HEK293 (cell line): ENCODE measurements around the gene SLIT2.

Experiments used
- FEZF1 ChIP-seq: fragments of 450-650 bp; formaldehyde crosslinking; IDR thresholded peaks from 2 replicates; pipeline ENCODE4 v1.5.1; 2016; ENCODE audit warnings: missing biosample characterization, missing genetic modification characterization
- GLIS2 ChIP-seq: fragments of 450-650 bp; formaldehyde crosslinking; IDR thresholded peaks from 2 replicates; pipeline ENCODE4 v1.5.1; 2016; ENCODE audit warnings: missing biosample characterization, missing genetic modification characterization
- HOXA7 ChIP-seq: sonication (generic); formaldehyde crosslinking; IDR thresholded peaks from 2 replicates; pipeline ENCODE4 v1.8.1; 2022; ENCODE audit warnings: missing genetic modification reagents, borderline replicate concordance
- KLF17 ChIP-seq: fragments of 450-650 bp; formaldehyde crosslinking; IDR thresholded peaks from 2 replicates; pipeline ENCODE4 v1.5.1; 2016; ENCODE audit warnings: missing biosample characterization, missing genetic modification characterization
- KLF8 ChIP-seq: fragments of 450-650 bp; formaldehyde crosslinking; IDR thresholded peaks from 2 replicates; pipeline ENCODE4 v1.5.1; 2016; ENCODE audit warnings: missing biosample characterization, missing genetic modification characterization
- KLF9 ChIP-seq: fragments of 450-650 bp; formaldehyde crosslinking; IDR thresholded peaks from 2 replicates; pipeline ENCODE4 v1.5.1; 2016; ENCODE audit warnings: missing biosample characterization, missing genetic modification characterization, low read depth
- MEIS1 ChIP-seq: sonication (generic); formaldehyde crosslinking; IDR thresholded peaks from 2 replicates; pipeline ENCODE4 v1.8.1; 2022; ENCODE audit warnings: missing genetic modification reagents, mild to moderate bottlenecking, borderline replicate concordance
- OSR2 ChIP-seq: fragments of 450-650 bp; formaldehyde crosslinking; IDR thresholded peaks from 2 replicates; pipeline ENCODE4 v1.5.1; 2016; ENCODE audit warnings: missing biosample characterization, missing genetic modification characterization
- PRDM1 ChIP-seq: fragments of 450-650 bp; formaldehyde crosslinking; IDR thresholded peaks from 2 replicates; pipeline ENCODE4; 2016; ENCODE audit warnings: missing biosample characterization, missing genetic modification characterization
- SCRT2 ChIP-seq: fragments of 450-650 bp; formaldehyde crosslinking; IDR thresholded peaks from 2 replicates; pipeline ENCODE4 v1.5.1; 2016; ENCODE audit warnings: missing biosample characterization, missing genetic modification characterization
- SP7 ChIP-seq: fragments of 450-650 bp; formaldehyde crosslinking; IDR thresholded peaks from 2 replicates; pipeline ENCODE4 v1.5.1; 2016; ENCODE audit warnings: missing biosample characterization, missing genetic modification characterization
- TRIM28 ChIP-seq: IDR thresholded peaks from 2 replicates; pipeline ENCODE4 v1.6.1; 2011; ENCODE audit warnings: low read length, control low read depth, borderline replicate concordance
- YY1 ChIP-seq: fragments of 450-650 bp; formaldehyde crosslinking; IDR thresholded peaks from 2 replicates; pipeline ENCODE4 v1.5.1; 2018; ENCODE audit warnings: missing biosample characterization, missing genetic modification characterization
- ZBTB1 ChIP-seq: fragments of 450-650 bp; formaldehyde crosslinking; IDR thresholded peaks from 2 replicates; pipeline ENCODE4 v1.5.1; 2016; ENCODE audit warnings: missing biosample characterization, missing genetic modification characterization
- ZBTB20 ChIP-seq: fragments of 450-650 bp; formaldehyde crosslinking; IDR thresholded peaks from 2 replicates; pipeline ENCODE4 v1.5.1; 2016; ENCODE audit warnings: missing biosample characterization, missing genetic modification characterization
- ZBTB48 ChIP-seq: fragments of 450-650 bp; formaldehyde crosslinking; IDR thresholded peaks from 2 replicates; pipeline ENCODE4 v1.5.1; 2016; ENCODE audit warnings: missing biosample characterization, missing genetic modification characterization
- ZFP37 ChIP-seq: fragments of 450-650 bp; formaldehyde crosslinking; IDR thresholded peaks from 2 replicates; pipeline ENCODE4 v1.5.1; 2016; ENCODE audit warnings: missing biosample characterization, missing genetic modification characterization
- ZNF10 ChIP-seq: fragments of 450-650 bp; formaldehyde crosslinking; IDR thresholded peaks from 2 replicates; pipeline ENCODE4 v1.5.1; 2017; ENCODE audit warnings: missing biosample characterization, missing genetic modification characterization
- ZNF112 ChIP-seq: fragments of 450-650 bp; formaldehyde crosslinking; IDR thresholded peaks from 2 replicates; pipeline ENCODE4 v1.5.0; 2017; ENCODE audit warnings: missing biosample characterization, missing genetic modification characterization
- ZNF132 ChIP-seq: fragments of 450-650 bp; formaldehyde crosslinking; IDR thresholded peaks from 2 replicates; pipeline ENCODE4 v1.5.1; 2017; ENCODE audit warnings: missing biosample characterization, missing genetic modification characterization, borderline replicate concordance
- ZNF138 ChIP-seq: fragments of 450-650 bp; formaldehyde crosslinking; IDR thresholded peaks from 2 replicates; pipeline ENCODE4 v1.5.1; 2016; ENCODE audit warnings: missing biosample characterization, missing genetic modification characterization, borderline replicate concordance
- ZNF155 ChIP-seq: fragments of 450-650 bp; formaldehyde crosslinking; IDR thresholded peaks from 2 replicates; pipeline ENCODE4 v1.5.1; 2016; ENCODE audit warnings: missing biosample characterization, missing genetic modification characterization
- ZNF175 ChIP-seq: fragments of 450-650 bp; formaldehyde crosslinking; IDR thresholded peaks from 2 replicates; pipeline ENCODE4 v1.5.1; 2016; ENCODE audit warnings: missing biosample characterization, missing genetic modification characterization
- ZNF2 ChIP-seq: fragments of 450-650 bp; formaldehyde crosslinking; IDR thresholded peaks from 2 replicates; pipeline ENCODE4 v1.5.1; 2016; ENCODE audit warnings: missing biosample characterization, missing genetic modification characterization
- ZNF239 ChIP-seq: fragments of 450-650 bp; formaldehyde crosslinking; IDR thresholded peaks from 2 replicates; pipeline ENCODE4 v1.5.1; 2016; ENCODE audit warnings: missing biosample characterization, missing genetic modification characterization
- ZNF292 ChIP-seq: fragments of 450-650 bp; formaldehyde crosslinking; IDR thresholded peaks from 2 replicates; pipeline ENCODE4 v1.5.1; 2016; ENCODE audit warnings: low read depth, missing biosample characterization, missing genetic modification characterization, borderline replicate concordance
- ZNF311 ChIP-seq: fragments of 450-650 bp; formaldehyde crosslinking; IDR thresholded peaks from 2 replicates; pipeline ENCODE4 v1.5.1; 2017; ENCODE audit warnings: missing biosample characterization, missing genetic modification characterization, borderline replicate concordance
- ZNF391 ChIP-seq: fragments of 450-650 bp; formaldehyde crosslinking; IDR thresholded peaks from 2 replicates; pipeline ENCODE4 v1.5.1; 2016; ENCODE audit warnings: low read depth, missing biosample characterization, missing genetic modification characterization, borderline replicate concordance
- ZNF416 ChIP-seq: fragments of 450-650 bp; formaldehyde crosslinking; IDR thresholded peaks from 2 replicates; pipeline ENCODE4 v1.5.1; 2016; ENCODE audit warnings: missing biosample characterization, missing genetic modification characterization
- ZNF521 ChIP-seq: fragments of 450-650 bp; formaldehyde crosslinking; IDR thresholded peaks from 2 replicates; pipeline ENCODE4 v1.5.1; 2017; ENCODE audit warnings: missing biosample characterization, mild to moderate bottlenecking, missing genetic modification characterization
- ZNF555 ChIP-seq: fragments of 450-650 bp; formaldehyde crosslinking; conservative IDR thresholded peaks from 2 replicates; pipeline ENCODE4 v1.5.1; 2017; ENCODE audit warnings: missing biosample characterization, mild to moderate bottlenecking, missing genetic modification characterization, inconsistent platforms
- ZNF561 ChIP-seq: fragments of 450-650 bp; IDR thresholded peaks from 2 replicates; pipeline ENCODE4 v1.5.1; 2018; ENCODE audit warnings: missing biosample characterization, missing genetic modification characterization, borderline replicate concordance
- ZNF600 ChIP-seq: fragments of 450-650 bp; formaldehyde crosslinking; IDR thresholded peaks from 2 replicates; pipeline ENCODE4 v1.5.1; 2016; ENCODE audit warnings: missing biosample characterization, missing genetic modification characterization
- ZNF664 ChIP-seq: fragments of 450-650 bp; formaldehyde crosslinking; IDR thresholded peaks from 2 replicates; pipeline ENCODE4 v1.5.1; 2016; ENCODE audit warnings: missing biosample characterization, missing genetic modification characterization
- ZNF768 ChIP-seq: fragments of 450-650 bp; formaldehyde crosslinking; IDR thresholded peaks from 2 replicates; pipeline ENCODE4 v1.5.1; 2018; ENCODE audit warnings: missing biosample characterization, mild to moderate bottlenecking, missing genetic modification characterization
- TF ChIP-seq, protein P1 (sequence below): fragments of 450-650 bp; formaldehyde crosslinking; IDR thresholded peaks from 2 replicates; pipeline ENCODE4 v1.5.1; 2016; ENCODE audit warnings: missing biosample characterization, missing genetic modification characterization
- TF ChIP-seq, protein P2 (sequence below): fragments of 450-650 bp; formaldehyde crosslinking; IDR thresholded peaks from 2 replicates; pipeline ENCODE4 v1.5.1; 2016; ENCODE audit warnings: missing biosample characterization, missing genetic modification characterization
- TF ChIP-seq, protein P3 (sequence below): sonication (generic); formaldehyde crosslinking; IDR thresholded peaks from 2 replicates; pipeline ENCODE4 v1.8.1; 2022; ENCODE audit warnings: mild to moderate bottlenecking, moderate library complexity, missing genetic modification reagents
- TF ChIP-seq, protein P4 (sequence below): fragments of 450-650 bp; formaldehyde crosslinking; IDR thresholded peaks from 2 replicates; pipeline ENCODE4; 2016; ENCODE audit warnings: missing biosample characterization, missing genetic modification characterization

The SLIT2 gene

DNA sequence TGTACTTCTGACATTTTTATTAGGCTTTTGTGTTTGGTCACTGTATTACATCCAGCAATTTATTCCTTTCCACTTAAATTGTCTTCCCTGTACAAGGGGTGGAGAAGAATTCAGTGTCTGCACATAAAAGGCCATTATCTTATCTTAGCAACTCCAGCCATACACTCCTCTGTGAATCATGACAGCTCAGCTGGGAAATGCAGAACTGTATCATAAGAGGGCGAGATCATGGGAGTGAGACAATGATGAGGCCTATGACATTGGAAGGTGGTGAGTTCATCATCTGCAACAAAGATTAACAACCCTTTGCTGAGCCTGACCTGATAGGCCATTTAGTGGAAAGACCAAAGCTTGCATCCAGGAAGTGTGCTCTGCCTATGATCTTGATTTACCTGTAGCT, 33.3 kb downstream of the SLIT2 start (continued):
- peak; percentile 58; the same call in 1 of the 2 replicates for TF ChIP-seq OSR2 (tag by site-specific recombination)
- TF ChIP-seq ZBTB1 (tag by site-specific recombination): no peak
- no peak for TF ChIP-seq ZNF175 (tag by site-specific recombination)
- TF ChIP-seq ZNF112 (tag by site-specific recombination): no peak
- TF ChIP-seq ZNF555 (tag by site-specific recombination): no peak
- no peak for TF ChIP-seq ZNF521 (tag by site-specific recombination)
- no peak for TF ChIP-seq ZNF664
- no peak for TF ChIP-seq ZFP37 (tag by site-specific recombination)
- TF ChIP-seq ZNF600: peak; percentile 89
- no peak for TF ChIP-seq HOXA7
- TF ChIP-seq ZNF768 (tag by site-specific recombination): no peak
- TF ChIP-seq ZNF239 (tag by site-specific recombination): no peak
- TF ChIP-seq ZNF138 (tag by site-specific recombination): no peak
- no peak for TF ChIP-seq KLF9 (tag by site-specific recombination)
- TF ChIP-seq, protein P1, sequence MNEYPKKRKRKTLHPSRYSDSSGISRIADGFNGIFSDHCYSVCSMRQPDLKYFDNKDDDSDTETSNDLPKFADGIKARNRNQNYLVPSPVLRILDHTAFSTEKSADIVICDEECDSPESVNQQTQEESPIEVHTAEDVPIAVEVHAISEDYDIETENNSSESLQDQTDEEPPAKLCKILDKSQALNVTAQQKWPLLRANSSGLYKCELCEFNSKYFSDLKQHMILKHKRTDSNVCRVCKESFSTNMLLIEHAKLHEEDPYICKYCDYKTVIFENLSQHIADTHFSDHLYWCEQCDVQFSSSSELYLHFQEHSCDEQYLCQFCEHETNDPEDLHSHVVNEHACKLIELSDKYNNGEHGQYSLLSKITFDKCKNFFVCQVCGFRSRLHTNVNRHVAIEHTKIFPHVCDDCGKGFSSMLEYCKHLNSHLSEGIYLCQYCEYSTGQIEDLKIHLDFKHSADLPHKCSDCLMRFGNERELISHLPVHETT: no peak; the same call in none of the 2 replicates
- no peak for TF ChIP-seq ZNF132 (tag by site-specific recombination)
- no peak for TF ChIP-seq YY1 (tag by site-specific recombination)
- TF ChIP-seq ZNF2: no peak
- no peak for TF ChIP-seq MEIS1 (CRISPR knock-in tag)
- TF ChIP-seq, protein P2, sequence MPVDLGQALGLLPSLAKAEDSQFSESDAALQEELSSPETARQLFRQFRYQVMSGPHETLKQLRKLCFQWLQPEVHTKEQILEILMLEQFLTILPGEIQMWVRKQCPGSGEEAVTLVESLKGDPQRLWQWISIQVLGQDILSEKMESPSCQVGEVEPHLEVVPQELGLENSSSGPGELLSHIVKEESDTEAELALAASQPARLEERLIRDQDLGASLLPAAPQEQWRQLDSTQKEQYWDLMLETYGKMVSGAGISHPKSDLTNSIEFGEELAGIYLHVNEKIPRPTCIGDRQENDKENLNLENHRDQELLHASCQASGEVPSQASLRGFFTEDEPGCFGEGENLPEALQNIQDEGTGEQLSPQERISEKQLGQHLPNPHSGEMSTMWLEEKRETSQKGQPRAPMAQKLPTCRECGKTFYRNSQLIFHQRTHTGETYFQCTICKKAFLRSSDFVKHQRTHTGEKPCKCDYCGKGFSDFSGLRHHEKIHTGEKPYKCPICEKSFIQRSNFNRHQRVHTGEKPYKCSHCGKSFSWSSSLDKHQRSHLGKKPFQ (tag by site-specific recombination): no peak
- no peak for TF ChIP-seq ZBTB20
- TF ChIP-seq KLF8 (tag by site-specific recombination): peak; percentile 77
- TF ChIP-seq ZNF10: 0 out of 2 replicates have a peak, but pooled peaks have one; percentile 32
- TF ChIP-seq TRIM28: peak; percentile 91
- TF ChIP-seq PRDM1: no peak
- TF ChIP-seq SCRT2: peak; percentile 85
- peak; percentile 72 for TF ChIP-seq KLF17
- TF ChIP-seq ZNF292 (tag by site-specific recombination): no peak
- TF ChIP-seq SP7 (tag by site-specific recombination): peak; percentile 86
- TF ChIP-seq ZNF561: no peak
- TF ChIP-seq GLIS2 (tag by site-specific recombination): no peak
- no peak for TF ChIP-seq ZNF416 (tag by site-specific recombination)
- no peak for TF ChIP-seq ZNF311 (tag by site-specific recombination)
- peak; percentile 78 for TF ChIP-seq FEZF1 (tag by site-specific recombination)
- TF ChIP-seq ZBTB48: no peak
- TF ChIP-seq, protein P3, sequence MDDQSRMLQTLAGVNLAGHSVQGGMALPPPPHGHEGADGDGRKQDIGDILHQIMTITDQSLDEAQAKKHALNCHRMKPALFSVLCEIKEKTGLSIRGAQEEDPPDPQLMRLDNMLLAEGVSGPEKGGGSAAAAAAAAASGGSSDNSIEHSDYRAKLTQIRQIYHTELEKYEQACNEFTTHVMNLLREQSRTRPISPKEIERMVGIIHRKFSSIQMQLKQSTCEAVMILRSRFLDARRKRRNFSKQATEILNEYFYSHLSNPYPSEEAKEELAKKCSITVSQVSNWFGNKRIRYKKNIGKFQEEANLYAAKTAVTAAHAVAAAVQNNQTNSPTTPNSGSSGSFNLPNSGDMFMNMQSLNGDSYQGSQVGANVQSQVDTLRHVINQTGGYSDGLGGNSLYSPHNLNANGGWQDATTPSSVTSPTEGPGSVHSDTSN: no peak
- no peak for TF ChIP-seq ZNF391
- TF ChIP-seq, protein P4, sequence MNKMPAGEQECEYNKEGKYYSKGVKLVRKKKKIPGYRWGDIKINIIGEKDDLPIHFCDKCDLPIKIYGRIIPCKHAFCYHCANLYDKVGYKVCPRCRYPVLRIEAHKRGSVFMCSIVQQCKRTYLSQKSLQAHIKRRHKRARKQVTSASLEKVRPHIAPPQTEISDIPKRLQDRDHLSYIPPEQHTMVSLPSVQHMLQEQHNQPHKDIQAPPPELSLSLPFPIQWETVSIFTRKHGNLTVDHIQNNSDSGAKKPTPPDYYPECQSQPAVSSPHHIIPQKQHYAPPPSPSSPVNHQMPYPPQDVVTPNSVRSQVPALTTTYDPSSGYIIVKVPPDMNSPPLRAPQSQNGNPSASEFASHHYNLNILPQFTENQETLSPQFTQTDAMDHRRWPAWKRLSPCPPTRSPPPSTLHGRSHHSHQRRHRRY: no peak
- TF ChIP-seq ZNF155 (tag by site-specific recombination): no peak
